T-helper 1 cell treated with Interleukin-12 subunit alpha and Interleukin-12 subunit beta and Interleukin-4 antibody, amounts not matched to agents 30 ng/mL and 1 ng/mL, for 36 hours (primary cell): Measurements from ENCODE around the gene TESPA1. TPM values are rescaled to one million over a fixed set of nuclear protein-coding genes. Genes with fewer than 3 reads are reported as not detected.

Experiments
- total RNA-seq: library from RNA; stranded (reverse); gene quantifications from 2 replicates; pipeline ENCODE4 v1.2.3, GENCODE V29; 2022

The TESPA1 gene
- total RNA-seq, 1 donor from 2014 or later, result 147 TPM

Other genes starting within 250 kb of the TESPA1 start
- gene MUCL1, start 130.2 kb downstream of the TESPA1 start, total RNA-seq, result not detected in 2 replicates
- not detected in 2 replicates for gene NEUROD4, start 35.2 kb upstream of the TESPA1 start, total RNA-seq
- gene OR9K2, start 141.6 kb upstream of the TESPA1 start, total RNA-seq, result not detected in 2 replicates
- not detected in 2 replicates for gene OR10A7, start 236.3 kb upstream of the TESPA1 start, total RNA-seq